H9 (cell line): ENCODE results near the gene AP2A2. TPM values are rescaled to one million over a fixed set of nuclear protein-coding genes. Genes with fewer than 3 reads are reported as not detected.
"Not testable (repeated sequence)": the region's sequence is repeated elsewhere in the genome, so short reads cannot be mapped to it uniquely, and the experiment has no call there.

Experiments used
- DNase-seq: peaks from one replicate; pipeline ENCODE4 v3.0.0-alpha.2; 2017
- H2AFZ ChIP-seq: one replicate; pipeline ENCODE4 v1.6.1; 2013; ENCODE audit warnings: mild to moderate bottlenecking, low read length, control low read depth, moderate library complexity
- H2AK5ac ChIP-seq: 2 replicates; pipeline ENCODE4 v1.6.1; 2013; ENCODE audit warnings: low read length, control low read depth, mixed read lengths; ENCODE audit not compliant: insufficient read length
- H2BK120ac ChIP-seq: one replicate; pipeline ENCODE4 v1.6.1; 2013; ENCODE audit warnings: low read depth, mild to moderate bottlenecking, low read length, control low read depth, inconsistent platforms; ENCODE audit not compliant: poor library complexity, severe bottlenecking
- H2BK12ac ChIP-seq: 2 replicates; pipeline ENCODE4 v1.6.1; 2013; ENCODE audit warnings: low read length, control low read depth, mixed read lengths, low read depth; ENCODE audit not compliant: insufficient read length
- H2BK15ac ChIP-seq: 2 replicates; pipeline ENCODE4 v1.6.1; 2013; ENCODE audit warnings: low read depth, low read length, control low read depth
- H2BK20ac ChIP-seq: one replicate; pipeline ENCODE4 v1.6.1; 2013; ENCODE audit warnings: low read depth, mild to moderate bottlenecking, low read length, control low read depth, inconsistent platforms; ENCODE audit not compliant: poor library complexity, severe bottlenecking
- H2BK5ac ChIP-seq: 2 replicates; pipeline ENCODE4 v1.6.1; 2013; ENCODE audit warnings: low read length, control low read depth, mixed read lengths; ENCODE audit not compliant: insufficient read length
- H3K14ac ChIP-seq: 2 replicates; pipeline ENCODE4 v1.6.1; 2013; ENCODE audit warnings: low read length, control low read depth; ENCODE audit not compliant: insufficient read depth
- H3K18ac ChIP-seq: 2 replicates; pipeline ENCODE4 v1.6.1; 2013; ENCODE audit warnings: low read depth, mild to moderate bottlenecking, mixed read lengths, low read length, control low read depth; ENCODE audit not compliant: insufficient read length
- H3K23ac ChIP-seq: 2 replicates; pipeline ENCODE4 v1.6.1; 2013; ENCODE audit warnings: low read length, control low read depth, mixed read lengths, low read depth; ENCODE audit not compliant: insufficient read length
- H3K23me2 ChIP-seq: 2 replicates; pipeline ENCODE4 v1.6.1; 2013; ENCODE audit warnings: low read depth, mild to moderate bottlenecking, mixed read lengths, low read length, control low read depth; ENCODE audit not compliant: insufficient read length, poor library complexity, severe bottlenecking
- H3K27ac ChIP-seq: 2 replicates; pipeline ENCODE4 v1.5.1; 2013; ENCODE audit warnings: low read length, control low read depth, mixed read lengths, low read depth; ENCODE audit not compliant: insufficient read length
- H3K27me3 ChIP-seq: 2 replicates; pipeline ENCODE4 v1.6.1; 2013; ENCODE audit warnings: low read length, control low read depth, inconsistent platforms; ENCODE audit not compliant: insufficient read depth
- H3K4ac ChIP-seq: 2 replicates; pipeline ENCODE4 v1.6.1; 2013; ENCODE audit warnings: low read depth, mild to moderate bottlenecking, control low read depth, inconsistent platforms, low read length, moderate library complexity
- H3K4me1 ChIP-seq: 2 replicates; pipeline ENCODE4 v1.6.1; 2013; ENCODE audit warnings: low read length, control low read depth, inconsistent platforms; ENCODE audit not compliant: insufficient read depth
- H3K4me2 ChIP-seq: 2 replicates; pipeline ENCODE4 v1.6.1; 2013; ENCODE audit warnings: low read length, control low read depth, mixed read lengths; ENCODE audit not compliant: insufficient read length, insufficient read depth
- H3K56ac ChIP-seq: 2 replicates; pipeline ENCODE4 v1.6.1; 2013; ENCODE audit warnings: low read depth, mild to moderate bottlenecking, mixed read lengths, low read length, control low read depth; ENCODE audit not compliant: insufficient read length
- H3K79me1 ChIP-seq: 2 replicates; pipeline ENCODE4 v1.6.1; 2013; ENCODE audit warnings: low read depth, mild to moderate bottlenecking, moderate library complexity, low read length, control low read depth, inconsistent platforms; ENCODE audit not compliant: insufficient read depth, poor library complexity, severe bottlenecking
- H3K79me2 ChIP-seq: 2 replicates; pipeline ENCODE4 v1.6.1; 2013; ENCODE audit warnings: low read length, control low read depth, inconsistent platforms; ENCODE audit not compliant: insufficient read depth
- H3K9ac ChIP-seq: 2 replicates; pipeline ENCODE4 v1.6.1; 2013; ENCODE audit warnings: low read length, control low read depth, mixed read lengths; ENCODE audit not compliant: insufficient read length; ENCODE audit errors: extremely low read depth
- H3K9me3 ChIP-seq: one replicate; pipeline ENCODE4 v1.6.1; 2013; ENCODE audit warnings: low read depth, low read length, inconsistent platforms; ENCODE audit not compliant: control insufficient read depth
- H3T11ph ChIP-seq: one replicate; pipeline ENCODE4 v1.6.1; 2013; ENCODE audit warnings: mild to moderate bottlenecking, low read length, control low read depth, inconsistent platforms
- H4K20me1 ChIP-seq: one replicate; pipeline ENCODE4 v1.6.1; 2013; ENCODE audit not compliant: control insufficient read depth, insufficient read length, insufficient read depth
- H4K5ac ChIP-seq: 2 replicates; pipeline ENCODE4 v1.6.1; 2013; ENCODE audit warnings: low read depth, mild to moderate bottlenecking, mixed read lengths, low read length, control low read depth; ENCODE audit not compliant: insufficient read length
- H4K8ac ChIP-seq: replicated peaks from 2 replicates; pipeline ENCODE4 v1.6.1; 2013; ENCODE audit warnings: low read length, control low read depth, mixed read lengths, low read depth; ENCODE audit not compliant: insufficient read length
- H4K91ac ChIP-seq: 2 replicates; pipeline ENCODE4 v1.6.1; 2013; ENCODE audit warnings: low read depth, mild to moderate bottlenecking, moderate library complexity, mixed read lengths, low read length, control low read depth; ENCODE audit not compliant: insufficient read length
- H3K27ac Mint-ChIP-seq, 3 experiments: 2 replicates in 2 of 3; 3 replicates in 1 of 3; pipeline ENCODE4 v1.8.0; 2020 to 2021; ENCODE audit warnings: mixed read lengths in 3 of 3, mild to moderate bottlenecking in 1 of 3, moderate library complexity in 1 of 3
- H3K27me3 Mint-ChIP-seq: 2 replicates; pipeline ENCODE4 v1.8.0; 2021; ENCODE audit warnings: low read depth, mild to moderate bottlenecking, moderate library complexity, mixed read lengths
- H3K36me3 Mint-ChIP-seq, 3 experiments: 2 replicates in 2 of 3; 3 replicates in 1 of 3; pipeline ENCODE4 v1.8.0; 2020 to 2021; ENCODE audit warnings: low read depth in 3 of 3, mixed read lengths in 3 of 3; ENCODE audit not compliant: insufficient read depth in 1 of 3
- H3K4me1 Mint-ChIP-seq, 2 experiments: 2 replicates each; pipeline ENCODE4 v1.8.0; 2020; ENCODE audit warnings: mixed read lengths in 2 of 2
- H3K4me3 Mint-ChIP-seq, 2 experiments: 2 replicates in 1 of 2; 3 replicates in 1 of 2; pipeline ENCODE4 v1.8.0; 2020 to 2021; ENCODE audit warnings: mild to moderate bottlenecking in 2 of 2, mixed read lengths in 2 of 2, moderate library complexity in 1 of 2
- H3K9me3 Mint-ChIP-seq, 2 experiments: 2 replicates in 1 of 2; 3 replicates in 1 of 2; pipeline ENCODE4 v1.8.0; 2020; ENCODE audit warnings: mild to moderate bottlenecking in 2 of 2, mixed read lengths in 2 of 2, moderate library complexity in 1 of 2
- WGBS: extraction: QIAGEN DNeasy Blood & Tissue Kit; methylation state at CpG from one replicate; pipeline ENCODE4 v1.1.7; 2013; ENCODE audit warnings: missing lambda C conversion rate, low lambda C conversion rate, mixed read lengths; ENCODE audit not compliant: insufficient read length; ENCODE audit errors: extremely low coverage; 5-methylcytosine and 5-hydroxymethylcytosine counted together
- total RNA-seq: library from RNA; stranded (reverse); gene quantifications from 2 replicates; pipeline ENCODE4 v1.2.1, GENCODE V29; 2021
- TF ChIP-seq, protein P1 (sequence below): fragments of 200-600 bp; sonication (generic); conservative IDR thresholded peaks from 3 replicates; pipeline ENCODE4 v1.8.0; 2021; ENCODE audit warnings: antibody characterized with exemption, mild to moderate bottlenecking

AP2A2 gene
- total RNA-seq, 1 experiment from 2014 or later, result 53.7 TPM

- TF ChIP-seq, protein P1, sequence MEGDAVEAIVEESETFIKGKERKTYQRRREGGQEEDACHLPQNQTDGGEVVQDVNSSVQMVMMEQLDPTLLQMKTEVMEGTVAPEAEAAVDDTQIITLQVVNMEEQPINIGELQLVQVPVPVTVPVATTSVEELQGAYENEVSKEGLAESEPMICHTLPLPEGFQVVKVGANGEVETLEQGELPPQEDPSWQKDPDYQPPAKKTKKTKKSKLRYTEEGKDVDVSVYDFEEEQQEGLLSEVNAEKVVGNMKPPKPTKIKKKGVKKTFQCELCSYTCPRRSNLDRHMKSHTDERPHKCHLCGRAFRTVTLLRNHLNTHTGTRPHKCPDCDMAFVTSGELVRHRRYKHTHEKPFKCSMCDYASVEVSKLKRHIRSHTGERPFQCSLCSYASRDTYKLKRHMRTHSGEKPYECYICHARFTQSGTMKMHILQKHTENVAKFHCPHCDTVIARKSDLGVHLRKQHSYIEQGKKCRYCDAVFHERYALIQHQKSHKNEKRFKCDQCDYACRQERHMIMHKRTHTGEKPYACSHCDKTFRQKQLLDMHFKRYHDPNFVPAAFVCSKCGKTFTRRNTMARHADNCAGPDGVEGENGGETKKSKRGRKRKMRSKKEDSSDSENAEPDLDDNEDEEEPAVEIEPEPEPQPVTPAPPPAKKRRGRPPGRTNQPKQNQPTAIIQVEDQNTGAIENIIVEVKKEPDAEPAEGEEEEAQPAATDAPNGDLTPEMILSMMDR, result no peak
- WGBS, result no CpG with 5 or more reads among the region's 11 CpGs
Measured at GRCh38 chr11:973237-973636, 47.6 kb downstream of the AP2A2 start.

GRCh38 chr11:975376-975775 lies 49.7 kb downstream of the AP2A2 start:
- not testable (repeated sequence) for H3K23ac ChIP-seq, H4K8ac ChIP-seq, H3K4ac ChIP-seq, H4K5ac ChIP-seq, H4K91ac ChIP-seq, H3K27me3 ChIP-seq, H2AK5ac ChIP-seq, H2BK120ac ChIP-seq, H3K9me3 Mint-ChIP-seq, H3K4me2 ChIP-seq, H2BK12ac ChIP-seq, H3K4me3 Mint-ChIP-seq, H3K56ac ChIP-seq, DNase-seq, H3K9me3 ChIP-seq, H3K79me2 ChIP-seq, H3K27ac ChIP-seq, H2BK15ac ChIP-seq, H3K27me3 Mint-ChIP-seq, H2AFZ ChIP-seq, H2BK20ac ChIP-seq, H3K9ac ChIP-seq, H3K79me1 ChIP-seq, H3K4me1 ChIP-seq, H3K14ac ChIP-seq, H3K18ac ChIP-seq, H3K23me2 ChIP-seq, H4K20me1 ChIP-seq, H3T11ph ChIP-seq, H2BK5ac ChIP-seq
- no CpG with 5 or more reads among the region's 41 CpGs for WGBS
- Mint-ChIP-seq H3K4me1 (peaks cover 14 to 16% of the 10 kb centered on the region in 2 experiments), H3K27ac (peak overlapping the region in 1 of 3 experiments; percentile 80; a peak in 2 of 7 replicates), H3K36me3 (peaks cover 15 to 76% (median 67%) of the 10 kb centered on the region in 3 experiments; a peak in 6 of 7 replicates)

More at GRCh38 chr11:973237-973636, 47.6 kb downstream of the AP2A2 start:
- Histone ChIP-seq H3K23ac (no peak overlapping the region), H3K79me2 (no peaks in the 10 kb centered on the region), H2BK20ac (no peak overlapping the region), H2AFZ (no peak overlapping the region), H3T11ph (no peak overlapping the region), H3K27me3 (no peaks in the 10 kb centered on the region), H4K8ac (no peak overlapping the region), H3K56ac (no peak overlapping the region), H2BK120ac (no peak overlapping the region), H3K27ac (no peak overlapping the region), H3K9ac (no peak overlapping the region), H3K4me2 (no peak overlapping the region), H3K4ac (no peak overlapping the region), H3K79me1 (peaks cover 2% of the 10 kb centered on the region), H3K14ac (no peak overlapping the region), H2BK12ac (no peak overlapping the region), H3K4me1 (no peaks in the 10 kb centered on the region), H2BK5ac (no peak overlapping the region), H4K91ac (no peak overlapping the region), H3K23me2 (no peaks in the 10 kb centered on the region), H3K18ac (no peak overlapping the region), H4K5ac (no peak overlapping the region), H2BK15ac (no peak overlapping the region), H3K9me3 (no peaks in the 10 kb centered on the region), H2AK5ac (no peak overlapping the region), H4K20me1 (no peaks in the 10 kb centered on the region)
- Mint-ChIP-seq H3K27ac (peak overlapping the region in 1 of 3 experiments; percentile 76; a peak in 3 of 7 replicates), H3K9me3 (no peaks in the 10 kb centered on the region), H3K36me3 (peaks cover 10 to 70% (median 65%) of the 10 kb centered on the region in 3 experiments; a peak in 6 of 7 replicates), H3K4me3 (no peak overlapping the region), H3K27me3 (no peaks in the 10 kb centered on the region), H3K4me1 (peaks cover 9 to 16% of the 10 kb centered on the region in 2 experiments)
- DNase-seq, result no peak
